NCI-H2081 (cell line): ENCODE measurements around the gene HIP1.
"Not testable (repeated sequence)": the region's sequence is repeated elsewhere in the genome, so short reads cannot be mapped to it uniquely, and the experiment has no call there.

ENCODE experiments used
- DNase-seq, 2 experiments: peaks; one replicate each; lab custom pipeline; 2025; lab: John Stamatoyannopoulos, UW

HIP1 gene

DNA sequence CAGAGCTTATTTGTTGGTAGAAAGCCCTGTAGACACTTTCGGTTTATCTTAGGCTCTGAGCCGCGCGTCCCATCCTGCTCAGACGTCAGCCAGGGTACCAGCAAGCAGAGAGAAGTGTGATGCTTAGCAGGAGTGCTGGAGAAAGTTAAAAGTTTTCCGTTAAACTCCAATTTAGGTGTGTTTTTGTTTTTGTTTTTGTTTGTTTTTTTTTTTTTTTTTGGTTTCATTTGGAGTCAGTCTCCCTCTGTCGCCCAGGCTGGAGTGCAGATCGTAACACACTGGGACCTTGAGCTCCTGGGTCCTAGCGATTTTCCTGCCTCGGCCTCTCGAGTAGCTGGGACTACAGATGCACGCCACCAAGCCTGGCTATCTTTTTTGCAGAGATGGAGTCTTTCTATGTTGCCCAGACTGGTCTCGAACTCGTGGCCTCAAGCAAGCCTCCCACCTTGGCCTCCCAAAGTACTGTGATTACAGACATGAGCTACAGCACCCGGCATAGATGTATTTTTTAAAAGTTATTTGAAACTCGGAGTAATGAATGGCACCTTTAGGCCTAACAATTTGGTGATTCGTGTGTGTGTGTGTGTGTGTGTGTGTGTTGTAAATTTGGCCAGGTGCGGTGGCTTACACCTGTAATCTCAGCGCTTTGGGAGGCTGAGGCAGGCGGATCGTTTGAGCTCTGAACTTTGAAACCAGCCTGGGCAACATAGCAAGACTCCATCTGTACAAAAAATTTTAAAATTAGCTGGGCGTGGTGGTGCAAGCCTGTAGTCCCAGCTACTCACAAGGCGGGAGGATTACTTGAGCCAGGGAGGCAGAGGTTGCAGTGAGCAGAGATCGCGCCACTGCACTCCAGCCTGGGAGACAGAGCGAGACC, 1.3 kb upstream of the HIP1 start:
- no peak for DNase-seq

DNA sequence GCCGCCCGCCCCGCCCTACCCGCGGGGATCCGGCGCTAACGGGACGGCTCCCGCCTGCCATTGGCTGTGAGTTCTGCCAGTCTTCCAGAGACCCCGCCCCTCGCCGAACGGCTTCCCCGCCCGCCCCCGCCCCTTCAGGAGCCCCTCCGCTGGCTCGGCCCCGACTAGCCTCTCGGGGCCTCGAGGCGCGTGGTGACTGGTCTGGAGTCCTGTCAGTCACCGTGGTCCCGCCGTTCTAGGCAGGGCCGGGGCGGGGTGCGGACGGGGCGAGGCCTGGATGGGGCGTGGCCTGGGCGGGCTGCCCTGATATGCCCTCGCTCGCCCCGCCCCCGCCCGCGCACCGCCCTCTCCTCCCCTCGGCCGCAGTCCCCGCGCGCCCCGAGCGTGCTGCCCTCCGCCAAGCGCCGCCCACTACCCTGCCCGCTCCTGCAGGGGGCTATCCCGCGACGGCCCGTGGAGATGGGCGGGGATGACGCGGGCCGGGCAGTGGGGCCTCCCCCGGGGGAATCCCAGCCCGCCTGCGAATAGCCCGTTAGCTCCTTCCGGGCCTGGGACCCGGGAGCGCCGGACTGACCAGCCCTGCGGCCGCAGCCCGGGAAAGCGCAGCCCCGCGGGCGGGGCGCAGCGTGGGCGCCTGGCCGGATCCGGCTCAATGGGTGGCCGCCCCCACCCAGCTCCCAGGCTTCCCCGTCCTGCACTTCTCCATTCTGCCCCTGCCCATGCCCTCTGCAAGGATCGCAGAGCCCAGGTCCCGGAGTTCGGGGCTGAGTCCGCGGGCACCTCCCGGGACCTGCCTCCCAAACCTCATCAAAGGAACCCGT, 444 bp upstream of the HIP1 start:
- DNase-seq = peak; percentile 99

DNA sequence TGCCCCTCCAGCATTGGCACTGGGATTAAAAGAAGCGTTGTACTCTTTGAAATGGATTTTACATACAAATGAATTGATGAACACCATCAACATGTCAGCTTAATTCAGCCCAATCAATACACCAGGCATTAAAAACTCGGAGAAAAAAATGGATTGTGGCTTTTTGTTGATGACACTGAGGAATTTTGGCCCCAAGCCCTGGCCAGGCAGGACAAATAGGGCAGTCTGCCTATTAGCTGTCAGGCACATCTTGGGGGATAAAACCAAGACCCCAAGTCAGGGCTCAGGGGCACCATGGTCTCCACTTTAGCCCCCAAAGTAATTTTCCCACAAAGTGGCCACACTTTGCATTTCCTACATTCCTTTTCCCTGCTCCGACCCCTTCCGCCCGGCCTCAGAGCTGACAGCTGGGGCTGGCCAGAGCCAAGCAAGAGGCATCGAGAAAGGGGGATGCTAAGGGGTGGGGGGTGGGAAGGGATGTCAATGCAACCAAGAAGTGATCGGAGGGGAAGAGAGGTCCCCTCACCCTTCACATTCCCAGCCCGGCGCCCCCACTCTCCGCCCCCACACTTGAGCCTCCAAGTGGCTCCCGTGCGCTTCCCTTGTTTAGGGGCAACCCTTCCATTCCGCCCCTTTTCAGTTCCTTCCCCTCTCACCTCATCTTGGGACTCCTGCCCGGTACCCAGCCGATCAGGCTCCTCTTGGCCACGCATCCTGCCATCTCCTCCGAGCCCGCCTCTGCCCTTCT, 711 bp downstream of the HIP1 start:
- no peak for DNase-seq

DNA sequence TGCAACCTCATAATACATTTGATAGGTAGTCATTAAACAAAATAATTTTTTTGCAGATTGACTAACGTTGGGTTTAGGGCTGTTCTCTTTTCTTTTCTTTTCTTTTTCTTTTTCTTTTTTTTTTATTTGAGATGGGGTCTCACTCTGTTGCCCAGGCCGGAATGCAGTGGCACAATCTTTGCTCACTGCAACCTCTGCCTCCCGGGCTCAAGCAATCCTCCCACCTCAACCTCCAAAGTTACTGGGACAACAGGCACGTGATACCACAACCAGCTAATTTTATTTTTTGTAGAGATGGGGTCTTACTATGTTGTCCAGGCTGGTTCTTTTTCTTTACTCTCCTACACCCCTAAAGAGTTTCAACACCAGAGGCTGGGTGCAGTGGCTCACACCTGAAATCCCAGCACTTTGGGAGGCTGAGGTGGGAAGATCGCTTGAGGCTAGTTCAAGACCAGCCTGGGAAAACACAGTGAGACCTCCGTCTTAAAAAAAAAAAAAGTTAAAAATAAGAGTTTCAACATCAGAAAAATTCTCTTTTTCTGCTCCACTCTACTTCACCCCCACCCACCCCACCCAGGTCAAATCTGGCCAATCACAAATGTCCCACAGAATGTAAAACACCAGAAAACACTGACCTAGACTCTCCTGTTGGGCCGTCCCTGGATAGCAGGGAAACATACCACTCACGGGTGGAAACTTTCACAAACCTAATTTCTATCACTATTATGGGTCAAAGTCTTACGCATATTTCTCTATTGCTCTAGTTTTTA, 3.0 kb downstream of the HIP1 start:
- DNase-seq = no peak

DNA sequence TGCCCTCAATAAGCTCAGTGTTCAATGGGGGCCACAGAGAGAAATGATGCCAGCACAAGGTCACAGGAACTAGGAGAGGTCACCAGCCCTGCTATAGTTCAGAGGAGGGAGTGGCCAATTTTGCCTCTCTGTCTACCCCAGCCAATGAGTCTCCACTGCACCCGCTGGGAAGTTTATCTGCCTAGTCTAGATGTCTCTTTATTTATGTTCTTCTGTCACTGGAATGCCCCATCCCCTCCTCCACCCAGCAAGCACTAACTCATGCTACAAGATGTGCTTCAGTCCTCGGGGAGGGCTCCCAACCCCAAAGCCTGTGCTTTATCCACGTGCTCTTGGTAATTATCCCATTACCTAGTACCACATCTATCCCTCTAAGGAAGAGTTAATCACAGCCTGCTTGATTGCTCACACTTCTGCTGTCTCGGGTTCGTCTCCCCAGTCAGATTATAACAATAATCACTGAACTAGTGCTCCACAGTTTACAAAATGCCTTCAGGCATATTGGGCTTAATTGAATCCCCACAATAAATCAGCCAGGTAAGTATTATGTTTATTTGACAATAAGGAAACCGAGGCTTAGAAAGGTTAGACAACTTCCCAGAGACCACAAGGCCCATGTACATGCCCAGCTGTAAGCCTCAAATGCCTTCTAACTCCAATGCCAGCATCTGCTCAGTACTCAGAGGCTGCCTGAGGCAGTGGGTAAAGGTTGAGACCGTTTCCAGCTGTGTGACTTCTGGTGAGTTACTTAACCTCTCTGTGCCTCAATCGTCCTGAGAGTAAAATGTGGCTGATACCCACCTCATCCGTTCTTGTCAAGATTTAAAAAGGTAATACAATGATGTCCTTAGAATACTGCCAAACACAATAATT, 3.9 kb downstream of the HIP1 start:
- DNase-seq = no peak

DNA sequence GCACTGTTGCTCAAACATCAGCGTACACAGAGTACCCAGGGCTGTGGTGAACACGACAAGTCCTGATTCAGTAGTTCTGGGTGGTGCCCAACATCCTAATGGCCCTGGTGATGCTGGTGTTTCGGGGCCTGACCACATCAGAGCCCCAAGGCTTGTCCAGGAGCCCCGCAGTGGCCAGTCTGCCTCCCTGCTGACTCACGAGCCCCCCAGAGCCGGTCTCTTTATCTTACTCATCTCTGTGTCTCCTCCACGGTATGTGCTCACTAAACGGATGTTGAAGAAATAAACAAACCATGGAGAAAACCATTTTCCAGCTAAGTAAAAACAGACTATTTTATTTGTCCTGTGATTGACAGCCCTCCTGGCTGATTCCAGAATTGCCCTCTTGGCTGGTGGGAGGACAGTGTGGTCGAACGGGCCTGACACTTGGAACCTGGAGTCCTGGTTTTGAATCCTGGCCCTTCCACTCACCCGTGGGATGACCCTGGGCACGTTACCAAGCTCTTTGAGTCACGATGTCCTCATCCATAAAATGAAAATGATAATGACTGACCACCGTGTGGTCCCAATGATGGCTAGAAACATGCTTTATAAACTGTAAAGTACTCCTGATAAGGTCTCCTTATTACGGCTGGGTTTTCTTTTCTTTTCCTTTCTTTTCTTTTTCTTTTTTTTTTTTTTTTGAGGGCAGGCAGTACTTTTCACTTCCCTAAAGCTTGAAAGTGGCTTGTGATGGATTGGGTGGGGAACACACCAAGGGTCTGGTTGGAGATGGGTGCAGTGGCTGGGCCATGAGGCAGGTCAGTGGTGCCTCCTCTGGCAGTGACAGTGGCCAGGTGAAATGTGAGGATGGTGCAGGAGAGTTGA, 5.7 kb downstream of the HIP1 start:
- no peak for DNase-seq

DNA sequence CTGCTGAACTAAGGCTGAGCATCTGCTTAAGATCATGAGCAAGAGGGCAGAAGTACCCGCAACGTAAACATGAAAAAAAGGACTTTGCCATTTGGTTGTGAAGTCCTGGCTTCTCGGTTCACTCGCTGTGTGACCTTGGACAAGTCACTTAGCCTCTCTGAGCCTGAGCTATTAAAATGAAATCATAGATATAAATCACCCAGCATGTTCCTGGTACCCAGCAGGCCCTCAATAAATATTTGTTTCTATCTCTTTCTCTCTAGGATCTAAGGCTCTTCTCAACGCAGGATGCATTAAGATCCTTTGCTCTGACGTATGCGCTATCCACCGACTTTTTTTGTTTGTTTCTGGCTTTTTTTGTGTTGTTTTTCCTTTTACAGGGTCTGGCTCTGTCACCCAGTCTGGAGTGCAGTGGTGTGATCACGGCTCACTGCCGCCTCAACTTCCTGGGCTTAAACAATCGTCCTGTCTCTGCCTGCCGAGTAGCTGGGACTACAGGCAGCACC, 6.7 kb downstream of the HIP1 start:
- no peak for DNase-seq

DNA sequence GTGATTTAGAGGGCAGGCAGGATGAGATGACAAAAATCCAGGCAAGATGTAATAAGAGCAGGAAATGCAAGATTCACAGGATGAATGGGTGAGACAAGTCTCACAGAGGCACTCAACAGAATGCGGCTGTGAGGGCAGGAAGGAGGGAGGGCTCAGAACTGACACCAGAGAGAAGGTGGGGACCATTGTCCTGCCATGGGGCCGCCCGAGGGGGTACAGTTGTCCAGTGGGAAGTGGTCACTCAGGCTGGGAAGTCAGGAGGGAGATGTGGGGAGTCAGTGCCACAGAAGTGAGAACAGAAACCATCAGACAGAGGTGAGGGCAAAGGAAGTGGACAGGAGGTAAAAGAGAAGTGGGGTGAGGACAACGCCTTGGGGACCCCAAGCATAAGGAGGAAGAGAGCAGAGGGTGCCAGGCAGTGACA, 8.9 kb downstream of the HIP1 start:
- DNase-seq = no peak

DNA sequence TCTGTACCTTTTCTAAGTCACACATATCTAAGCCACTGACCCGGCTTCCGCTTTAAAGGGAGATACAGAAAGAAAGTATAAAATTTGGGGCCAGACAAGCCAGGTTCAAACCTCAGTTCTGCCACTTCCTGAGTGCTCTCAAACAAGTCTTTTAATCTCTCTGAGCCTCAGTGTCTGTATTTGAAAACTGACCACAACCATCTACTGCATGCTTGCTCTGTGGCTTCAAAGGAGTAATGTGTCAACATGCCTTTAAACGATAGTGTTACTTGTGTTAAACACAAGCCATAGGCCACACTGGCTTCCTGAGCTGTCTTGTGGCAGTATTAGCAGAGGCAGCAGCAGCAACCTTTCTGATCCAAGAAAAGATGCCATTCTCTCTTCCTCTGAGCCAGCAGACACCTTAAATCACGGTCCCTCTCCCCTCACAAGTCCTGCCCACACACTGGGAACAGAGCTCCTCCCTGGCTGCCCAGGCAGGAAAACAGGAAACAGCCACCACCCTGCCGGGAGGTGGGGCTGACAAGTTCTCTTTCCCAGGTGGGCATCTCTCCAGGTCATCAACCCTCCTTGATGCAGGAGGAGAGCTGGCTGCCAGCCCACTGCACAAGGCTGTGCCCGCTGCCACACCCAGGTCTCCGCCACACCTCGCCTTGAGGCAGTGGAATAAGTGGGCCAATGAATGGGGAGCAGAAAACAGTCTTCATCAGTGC, 10.7 kb downstream of the HIP1 start:
- DNase-seq = peak; percentile 70 to 84

DNA sequence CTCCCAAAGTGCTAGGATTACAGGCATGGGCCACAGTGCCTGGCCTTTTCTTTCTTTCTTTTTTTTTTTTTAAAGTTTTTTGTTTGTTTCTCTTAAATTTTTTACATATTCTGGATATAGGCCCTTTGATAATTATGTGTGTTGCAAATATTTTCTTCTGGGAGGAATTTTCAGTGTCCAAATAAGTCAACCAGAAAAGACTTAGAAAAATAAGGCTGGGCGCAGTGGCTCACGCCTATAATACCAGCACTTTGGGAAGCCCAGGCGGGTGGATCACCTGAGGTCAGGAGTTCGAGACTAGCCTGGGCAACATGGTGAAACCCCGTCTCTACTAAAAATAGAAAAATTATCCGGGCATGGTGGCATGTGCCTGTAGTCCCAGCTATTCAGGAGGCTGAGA, 11.4 kb downstream of the HIP1 start:
- DNase-seq = not testable (repeated sequence)

DNA sequence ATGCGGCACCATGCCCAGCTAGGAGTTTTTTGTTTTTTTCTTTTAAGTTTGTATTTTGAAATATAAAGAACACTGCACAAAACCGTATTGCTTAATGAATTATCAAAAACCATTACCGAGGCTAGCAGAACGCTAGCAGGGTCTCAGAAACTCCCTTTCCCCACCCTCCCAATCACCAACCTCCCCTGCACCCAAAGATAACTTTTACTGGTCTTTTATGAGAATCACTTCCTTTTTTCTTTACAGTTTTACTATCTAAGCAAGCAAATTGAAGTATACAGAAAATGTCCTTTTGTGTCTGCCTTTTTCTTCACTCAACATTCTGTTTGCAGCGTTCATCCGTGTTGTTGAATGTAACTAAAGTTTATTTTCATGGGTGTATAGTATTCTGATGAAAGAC, 13.4 kb downstream of the HIP1 start:
- DNase-seq = no peak

DNA sequence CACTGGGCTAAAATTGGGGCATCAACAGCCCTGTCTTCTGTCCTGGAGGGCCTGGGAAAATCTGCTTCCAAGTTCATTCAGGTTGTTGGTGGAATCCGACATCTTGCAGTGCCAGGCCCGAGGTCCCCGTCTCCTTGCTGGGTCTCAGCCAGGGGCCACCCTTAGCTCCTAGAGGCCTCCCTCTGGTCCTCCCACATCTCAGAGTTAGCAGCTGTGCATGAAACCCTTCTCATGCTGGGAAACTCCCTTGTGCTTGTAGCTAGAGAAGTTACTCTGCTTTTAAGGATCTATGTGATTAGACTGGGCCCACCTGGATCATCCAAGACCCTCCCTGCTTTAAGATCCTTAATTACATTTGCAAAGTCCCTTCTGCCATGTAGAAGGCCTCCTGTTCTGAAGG, 15.3 kb downstream of the HIP1 start:
- no peak for DNase-seq

DNA sequence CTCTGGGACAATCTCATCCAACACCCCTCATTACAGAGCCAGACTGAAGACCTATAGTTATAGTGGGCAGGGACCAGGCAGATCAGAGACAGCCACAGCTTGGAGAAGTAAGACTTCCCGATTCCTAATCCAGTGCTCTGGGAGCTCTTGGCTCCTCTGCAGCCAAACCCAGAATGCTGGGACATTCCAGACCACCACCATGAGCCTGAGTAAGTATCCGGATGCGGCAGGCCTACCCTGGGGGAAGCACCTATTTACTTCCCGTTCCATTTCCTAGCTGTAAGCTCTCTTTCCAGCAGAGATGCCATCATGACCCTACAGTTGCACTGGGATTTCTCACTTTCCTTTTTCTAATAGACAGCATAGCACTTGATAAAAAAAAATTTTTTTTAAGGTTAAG, 16.4 kb downstream of the HIP1 start:
- no peak for DNase-seq

DNA sequence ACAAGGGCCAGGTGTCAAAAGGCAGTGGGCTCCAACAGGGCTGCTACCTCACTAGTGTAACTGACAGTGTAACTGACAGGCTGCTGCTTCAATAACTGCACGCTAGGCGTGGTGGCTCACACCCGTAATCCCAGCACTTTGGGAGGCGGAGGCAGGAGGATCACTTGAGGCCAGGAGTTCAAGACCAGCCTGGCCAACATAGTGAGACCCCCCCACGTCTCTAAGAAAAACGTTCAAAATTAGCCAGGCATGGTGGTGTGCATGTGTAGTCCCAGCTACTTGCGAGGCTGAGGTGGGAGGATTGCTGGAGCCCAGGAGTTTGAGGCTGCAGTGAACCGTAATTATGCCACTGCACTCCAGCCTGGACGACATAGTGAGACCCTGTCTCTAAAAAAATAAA, 16.8 kb downstream of the HIP1 start:
- DNase-seq = not testable (repeated sequence)

DNA sequence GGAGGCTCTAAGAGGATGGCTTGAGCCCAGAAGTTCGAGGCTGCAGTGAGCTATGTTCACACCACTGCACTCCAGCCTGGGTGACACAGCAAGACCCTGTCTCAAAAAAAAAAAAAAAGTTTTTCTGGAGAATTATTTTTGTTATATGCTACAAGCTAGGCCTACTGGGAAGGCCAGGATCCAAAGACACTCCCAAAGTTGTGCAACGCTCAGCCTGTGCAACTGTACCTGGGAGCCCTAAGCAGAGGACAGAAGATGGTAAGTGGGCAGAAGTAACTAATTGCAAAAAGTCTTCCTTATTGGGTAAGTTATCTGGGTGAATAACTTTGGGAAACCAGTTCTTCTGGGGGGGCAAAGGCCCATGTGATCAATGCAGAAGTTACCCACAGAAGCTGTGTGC, 17.3 kb downstream of the HIP1 start:
- DNase-seq = no peak

DNA sequence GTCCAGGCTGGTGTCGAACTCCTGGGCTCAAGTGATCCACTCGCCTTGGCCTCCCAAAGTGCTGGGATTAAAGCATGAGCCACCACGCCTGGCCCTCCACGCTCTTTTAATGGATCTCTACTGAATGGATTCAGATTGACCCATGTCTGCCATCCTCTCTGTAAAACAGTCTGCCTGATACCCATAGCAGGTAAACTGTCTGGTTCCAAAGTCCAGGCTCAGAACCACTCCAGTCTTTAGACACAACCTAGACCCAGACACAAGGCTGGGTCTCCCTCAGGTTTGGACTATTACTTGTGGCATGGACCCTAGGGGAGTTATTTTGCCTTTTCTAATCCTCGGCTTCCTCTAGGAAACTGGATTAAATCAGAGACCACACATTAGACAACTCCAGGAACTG, 19.1 kb downstream of the HIP1 start:
- no peak for DNase-seq

DNA sequence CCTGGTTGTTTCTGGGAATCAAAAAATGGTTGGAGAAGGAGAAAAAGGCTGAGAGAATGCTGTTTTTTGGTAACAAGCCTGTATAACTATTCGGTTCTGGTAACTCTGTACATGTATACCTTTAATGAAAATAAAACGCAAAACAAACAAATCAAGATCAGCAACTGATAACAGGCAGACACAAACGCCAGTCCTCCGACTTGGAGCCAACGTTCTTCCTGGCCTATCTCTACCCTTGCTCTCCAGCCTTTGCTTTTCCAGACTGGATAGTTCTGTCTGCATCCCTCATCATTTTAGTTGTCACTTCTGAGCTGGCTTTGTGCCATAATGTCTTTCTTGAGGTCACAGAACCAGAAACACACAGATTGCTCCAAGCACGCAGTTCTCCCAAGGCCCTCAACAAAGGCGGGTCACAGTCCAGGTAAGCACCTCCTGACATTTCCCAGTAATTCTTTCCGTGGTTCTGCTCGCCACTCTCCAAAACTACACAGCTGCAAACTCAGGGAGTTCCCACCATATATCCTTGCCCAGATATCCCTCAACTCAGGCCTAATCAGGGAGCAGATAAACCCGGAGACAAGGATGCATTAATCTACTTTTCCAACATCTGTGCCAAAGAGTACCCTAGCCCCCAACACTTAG, 20.2 kb downstream of the HIP1 start:
- no peak for DNase-seq

DNA sequence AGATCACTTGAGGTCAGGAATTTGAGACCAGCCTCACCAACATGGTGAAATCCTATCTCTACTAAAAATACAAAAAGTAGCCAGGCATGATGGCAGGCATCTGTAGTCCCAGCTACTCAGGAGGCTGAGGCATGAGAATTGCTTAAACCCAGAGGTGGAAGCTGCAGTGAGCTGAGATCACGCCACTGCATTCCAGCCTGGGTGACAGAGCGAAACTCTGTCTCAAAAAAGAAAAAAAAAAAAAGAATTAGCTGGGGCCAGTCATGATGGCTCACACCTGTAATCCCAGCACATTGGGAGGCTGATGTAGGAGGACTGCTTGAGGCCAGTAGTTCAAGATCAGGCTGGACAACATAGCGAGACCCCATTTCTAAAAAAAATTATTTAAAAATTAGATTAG, 21.0 kb downstream of the HIP1 start:
- DNase-seq = not testable (repeated sequence)
